H1 (cell line): ENCODE results near the gene BTBD3. TPM values are rescaled to one million over a fixed set of nuclear protein-coding genes. Genes with fewer than 3 reads are reported as not detected.

Experiments
- CTCF ChIA-PET: fragments of 300-600 bp; sonication (Branson Sonifier 250); formaldehyde crosslinking; loops from one replicate; lab custom pipeline; 2021; ENCODE audit not compliant: partially characterized antibody; lab: Charles Lee
- POLR2A ChIA-PET: fragments of 300-600 bp; sonication (Branson Sonifier 250); formaldehyde crosslinking; loops from one replicate; lab custom pipeline; 2021; ENCODE audit warnings: inconsistent platforms; ENCODE audit not compliant: partially characterized antibody; lab: Charles Lee
- DNase-seq, 2 experiments: peaks; one replicate each; pipeline versions ENCODE4 v3.0.0 to v3.0.0-alpha.2; 2010 to 2022; ENCODE audit warnings: low spot score in 2 of 2, low read depth in 1 of 2, mixed read lengths in 1 of 2
- FAIRE-seq: peaks from 2 replicates; lab custom pipeline; 2011; peaks lifted over from hg19 to GRCh38; lab: Jason Lieb, UNC
- H2AFZ ChIP-seq: 2 replicates; pipeline ENCODE4 v1.8.1; 2012; ENCODE audit warnings: low read length, inconsistent platforms
- H2AK5ac ChIP-seq: 2 replicates; pipeline ENCODE4 v1.6.1; 2013; ENCODE audit warnings: low read depth, low read length
- H2BK120ac ChIP-seq: replicated peaks from 2 replicates; pipeline ENCODE3; 2013; ENCODE audit warnings: low read depth, low read length, inconsistent platforms
- H2BK12ac ChIP-seq: 2 replicates; pipeline ENCODE4 v1.6.1; 2013; ENCODE audit warnings: low read depth, low read length
- H2BK15ac ChIP-seq: 2 replicates; pipeline ENCODE4 v1.6.1; 2013; ENCODE audit warnings: low read length
- H2BK20ac ChIP-seq: 2 replicates; pipeline ENCODE4 v1.6.1; 2013; ENCODE audit warnings: low read length
- H2BK5ac ChIP-seq: 2 replicates; pipeline ENCODE4 v1.6.1; 2013; ENCODE audit warnings: low read depth, low read length
- H3K14ac ChIP-seq: 2 replicates; pipeline ENCODE4 v1.6.1; 2013; ENCODE audit warnings: inconsistent platforms; ENCODE audit not compliant: insufficient read length
- H3K18ac ChIP-seq: 2 replicates; pipeline ENCODE4 v1.6.1; 2013; ENCODE audit warnings: low read length; ENCODE audit errors: extremely low read depth
- H3K23ac ChIP-seq: 2 replicates; pipeline ENCODE4 v1.6.1; 2013; ENCODE audit warnings: inconsistent platforms; ENCODE audit not compliant: insufficient read length
- H3K23me2 ChIP-seq: 2 replicates; pipeline ENCODE4 v1.6.1; 2013; ENCODE audit warnings: low read depth, low read length
- H3K27ac ChIP-seq: 2 replicates; pipeline ENCODE4 v1.6.1; 2011; ENCODE audit warnings: low read depth, low read length, inconsistent platforms
- H3K27me3 ChIP-seq, 4 experiments: replicated peaks in 1 of 4; 1 replicate in 1 of 4; 2 replicates in 3 of 4; pipeline versions ENCODE4 v1.6.1 to v1.8.1; 2011 to 2013; ENCODE audit warnings: low read length in 3 of 4, mild to moderate bottlenecking in 3 of 4, inconsistent platforms in 2 of 4, mixed read lengths in 2 of 4, moderate library complexity in 1 of 4; ENCODE audit not compliant: control insufficient read depth in 3 of 4, insufficient read depth in 3 of 4; ENCODE audit errors: extremely low read depth in 1 of 4
- H3K36me3 ChIP-seq, 4 experiments: 2 replicates each; pipeline versions ENCODE4 v1.6.1 to v1.8.1; 2011 to 2013; ENCODE audit warnings: mild to moderate bottlenecking in 4 of 4, low read length in 3 of 4, moderate library complexity in 2 of 4, control low read depth in 1 of 4, inconsistent platforms in 1 of 4; ENCODE audit not compliant: insufficient read depth in 4 of 4, control insufficient read depth in 2 of 4
- H3K4ac ChIP-seq: replicated peaks from 2 replicates; pipeline ENCODE3; 2013; ENCODE audit warnings: low read length, low read depth, mixed read lengths, inconsistent platforms; ENCODE audit not compliant: insufficient read length
- H3K4me1 ChIP-seq, 4 experiments: replicated peaks in 1 of 4; 1 replicate in 1 of 4; 2 replicates in 3 of 4; pipeline versions ENCODE4 v1.6.1 to v1.8.1; 2011 to 2013; ENCODE audit warnings: low read length in 3 of 4, inconsistent platforms in 2 of 4, mixed read lengths in 1 of 4; ENCODE audit not compliant: insufficient read depth in 4 of 4, control insufficient read depth in 3 of 4
- H3K4me2 ChIP-seq, 2 experiments: 2 replicates each; pipeline versions ENCODE4 v1.6.1 to v1.8.1; 2011 to 2013; ENCODE audit warnings: low read depth in 2 of 2, low read length in 2 of 2, control low read depth in 1 of 2, inconsistent platforms in 1 of 2, mild to moderate bottlenecking in 1 of 2; ENCODE audit not compliant: insufficient read depth in 1 of 2
- H3K4me3 ChIP-seq, 4 experiments: fragments of 200-600, 300-600 bp in 1 of 4; sonication (generic), shearing (Covaris generic), sonication (Bioruptor Twin) in 1 of 4; 2 replicates each; pipeline versions ENCODE4 v1.5.1 to v1.8.1; 2011 to 2016; ENCODE audit warnings: low read length in 4 of 4, low read depth in 3 of 4, control low read depth in 2 of 4, inconsistent platforms in 2 of 4, mild to moderate bottlenecking in 2 of 4, mixed read lengths in 1 of 4, moderate library complexity in 1 of 4; ENCODE audit not compliant: insufficient read depth in 2 of 4; ENCODE audit errors: extremely low read depth in 1 of 4
- H3K56ac ChIP-seq: replicated peaks from 2 replicates; pipeline ENCODE3; 2013; ENCODE audit warnings: low read depth, mild to moderate bottlenecking, mixed read lengths, low read length, inconsistent platforms; ENCODE audit not compliant: insufficient read length
- H3K79me1 ChIP-seq: 2 replicates; pipeline ENCODE4 v1.6.1; 2013; ENCODE audit warnings: low read depth, low read length, control low read depth
- H3K79me2 ChIP-seq, 2 experiments: 2 replicates each; pipeline versions ENCODE4 v1.6.1 to v1.8.1; 2012 to 2013; ENCODE audit warnings: low read length in 2 of 2, mild to moderate bottlenecking in 2 of 2, inconsistent platforms in 1 of 2; ENCODE audit not compliant: insufficient read depth in 2 of 2, control insufficient read depth in 1 of 2
- H3K9ac ChIP-seq, 4 experiments: replicated peaks in 1 of 4; 1 replicate in 1 of 4; 2 replicates in 3 of 4; pipeline versions ENCODE4 v1.6.1 to v1.8.1; 2011 to 2013; ENCODE audit warnings: low read depth in 3 of 4, low read length in 3 of 4, control low read depth in 2 of 4, mild to moderate bottlenecking in 2 of 4, moderate library complexity in 2 of 4, inconsistent platforms in 1 of 4; ENCODE audit errors: extremely low read depth in 1 of 4
- H3K9me3 ChIP-seq, 2 experiments: 2 replicates each; pipeline versions ENCODE4 v1.6.1 to v1.8.1; 2012 to 2013; ENCODE audit warnings: mild to moderate bottlenecking in 2 of 2, moderate library complexity in 2 of 2, control low read depth in 1 of 2, inconsistent platforms in 1 of 2, low read depth in 1 of 2, low read length in 1 of 2, mixed read lengths in 1 of 2; ENCODE audit not compliant: insufficient read depth in 2 of 2
- H4K20me1 ChIP-seq, 2 experiments: replicated peaks in 1 of 2; 2 replicates each; pipeline versions ENCODE3 to v1.8.1; 2011 to 2013; ENCODE audit warnings: inconsistent platforms in 2 of 2, low read length in 2 of 2, mild to moderate bottlenecking in 1 of 2; ENCODE audit not compliant: insufficient read depth in 2 of 2, control insufficient read depth in 1 of 2
- H4K5ac ChIP-seq: 2 replicates; pipeline ENCODE4 v1.6.1; 2013; ENCODE audit warnings: low read length, low read depth, mixed read lengths, inconsistent platforms; ENCODE audit not compliant: insufficient read length
- H4K8ac ChIP-seq: 2 replicates; pipeline ENCODE4 v1.8.0; 2013; ENCODE audit warnings: mild to moderate bottlenecking, moderate library complexity, low read length, inconsistent platforms; ENCODE audit not compliant: insufficient read depth; ENCODE audit errors: extremely low read depth
- H4K91ac ChIP-seq: replicated peaks from 2 replicates; pipeline ENCODE3; 2013; ENCODE audit warnings: low read length, mixed read lengths, inconsistent platforms; ENCODE audit not compliant: insufficient read length
- ATF2 ChIP-seq: IDR thresholded peaks from 2 replicates; pipeline ENCODE4 v1.6.1; 2012; ENCODE audit warnings: low read length, inconsistent platforms
- CHD2 ChIP-seq: IDR thresholded peaks from 2 replicates; pipeline ENCODE4 v1.6.1; 2012; ENCODE audit warnings: low read length, improper control_type of control experiment
- CREB1 ChIP-seq: IDR thresholded peaks from 2 replicates; pipeline ENCODE4 v1.6.1; 2012; ENCODE audit warnings: inconsistent platforms
- KDM4A ChIP-seq: IDR thresholded peaks from one replicate; pipeline ENCODE4 v1.7.1; 2012; ENCODE audit warnings: low read depth, mild to moderate bottlenecking, moderate library complexity, low read length, inconsistent platforms; ENCODE audit not compliant: severe bottlenecking
- NANOG ChIP-seq: IDR thresholded peaks from 2 replicates; pipeline ENCODE4 v1.6.1; 2011; ENCODE audit warnings: low read length, low read depth, mild to moderate bottlenecking, inconsistent platforms; ENCODE audit not compliant: insufficient read depth, poor library complexity, severe bottlenecking
- POU5F1 ChIP-seq: IDR thresholded peaks from 2 replicates; pipeline ENCODE4 v1.6.1; 2011; ENCODE audit warnings: low read depth, mild to moderate bottlenecking, low read length, moderate library complexity
- RAD21 ChIP-seq, 2 experiments: IDR thresholded peaks in 1 of 2; conservative IDR thresholded peaks in 1 of 2; 2 replicates each; pipeline ENCODE4 v1.6.1; 2011; ENCODE audit warnings: low read depth in 2 of 2, low read length in 2 of 2, improper control_type of control experiment in 1 of 2, inconsistent platforms in 1 of 2, mild to moderate bottlenecking in 1 of 2, moderate library complexity in 1 of 2
- RNF2 ChIP-seq: fragments of 200-900, 300-1000 bp; sonication (generic); IDR thresholded peaks from 2 replicates; pipeline ENCODE4 v1.7.1; 2016; ENCODE audit warnings: borderline replicate concordance, low read depth, mild to moderate bottlenecking, antibody characterized with exemption, low read length; ENCODE audit not compliant: poor library complexity, severe bottlenecking; ENCODE audit errors: missing control alignments
- SAP30 ChIP-seq: fragments of 300-600 bp; sonication (generic); IDR thresholded peaks from 2 replicates; pipeline ENCODE4 v1.7.1; 2012; ENCODE audit warnings: low read length, moderate library complexity, mild to moderate bottlenecking, inconsistent platforms; ENCODE audit not compliant: insufficient read depth, insufficient replicate concordance
- SP4 ChIP-seq: IDR thresholded peaks from 2 replicates; pipeline ENCODE4 v1.6.1; 2012; ENCODE audit warnings: low read length, inconsistent platforms
- SUZ12 ChIP-seq: fragments of 200-600 bp; sonication (generic); IDR thresholded peaks from 2 replicates; pipeline ENCODE4 v1.6.1; 2012; ENCODE audit warnings: mild to moderate bottlenecking, inconsistent platforms, low read length, moderate library complexity, mixed read lengths
- TAF1 ChIP-seq: IDR thresholded peaks from 2 replicates; pipeline ENCODE4 v1.6.1; 2011; ENCODE audit warnings: mild to moderate bottlenecking, low read depth, low read length
- WGBS, 2 experiments: shearing (Covaris generic) in 1 of 2; methylation state at CpG; one replicate each; pipeline versions ENCODE4 v1.1.6 to v1.1.7; 2013 to 2015; ENCODE audit warnings: low lambda C conversion rate in 2 of 2, mixed read lengths in 2 of 2, inconsistent platforms in 1 of 2, low coverage in 1 of 2, missing lambda C conversion rate in 1 of 2; ENCODE audit not compliant: insufficient replicate concordance in 2 of 2, insufficient coverage in 1 of 2, insufficient read length in 1 of 2; ENCODE audit errors: extremely low coverage in 1 of 2, missing lambda C conversion rate in 1 of 2; 5-methylcytosine and 5-hydroxymethylcytosine counted together
- polyA plus RNA-seq, 7 experiments: library from polyadenylated mRNA; depleted of rRNA in 3 of 7; stranded (reverse) in 5 of 7; unstranded in 2 of 7; fragments of >200 nt in 5 of 7; fragments of 200-250 nt in 2 of 7; gene quantifications; 1 replicate in 5 of 7; 2 replicates in 1 of 7; 4 replicates in 1 of 7; pipeline versions ENCODE4 v1.2.1 to v1.2.3, GENCODE V29; 2011 to 2013; ENCODE audit warnings: missing spikeins in 2 of 7, mixed read lengths in 2 of 7
- total RNA-seq: library from RNA; stranded (reverse); fragmentation: NEBNext Ultra II Directional; extraction: Animal tissue kit (Norgen Biotek cat#: 25700); gene quantifications from 2 replicates; pipeline ENCODE4 v1.2.1, GENCODE V29; 2021

Gene BTBD3
- total and polyA plus RNA-seq, 2 of the 8 experiments (the other 6 are each of a cell fraction or from before 2014, with no cell fraction given) = 36.7 to 45.5 TPM

DNA sequence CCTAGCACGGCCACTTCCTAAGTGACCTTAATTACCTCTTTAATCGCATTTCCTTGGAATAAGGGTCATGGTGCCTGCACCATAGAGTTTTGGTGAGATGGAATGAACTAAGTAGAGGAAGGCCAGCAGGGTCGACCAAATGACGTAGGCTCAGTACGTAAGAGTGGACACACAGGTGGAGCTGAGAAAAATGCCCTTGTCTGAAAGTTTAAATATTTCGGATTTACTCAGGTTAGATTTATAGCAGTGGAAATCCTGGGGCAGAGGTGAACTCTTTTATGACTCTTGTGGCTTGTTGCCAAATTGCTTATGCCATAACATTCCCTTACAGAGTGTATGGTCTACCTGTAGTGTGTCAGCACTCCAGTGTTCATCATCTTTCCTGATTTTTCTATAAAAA, 23.6 kb upstream of the BTBD3 start:
- H4K91ac ChIP-seq = no peak overlapping the region
- H3K27me3 ChIP-seq = no peaks in the 10 kb centered on the region; a peak in 2 of 7 replicates
- peaks cover 20 to 75% of the 10 kb centered on the region in 2 experiments; a peak in 3 of 4 replicates for H3K79me2 ChIP-seq
- H3K4me3 ChIP-seq = no peak overlapping the region
- H3K4ac ChIP-seq = no peak overlapping the region
- no peak overlapping the region for H3K18ac ChIP-seq
- H3K23ac ChIP-seq = no peak overlapping the region
- H4K8ac ChIP-seq = no peak overlapping the region
- POLR2A ChIA-PET = interaction anchor here (1.2 kb wide), 1 partner anchor 11 kb away, joined by 3 read pairs; no protein-coding TSS in a partner anchor
- peaks cover 10% of the 10 kb centered on the region for H3K23me2 ChIP-seq
- H3K27ac ChIP-seq = no peak overlapping the region
- CTCF ChIA-PET = no interaction called here
- H2BK15ac ChIP-seq = no peak overlapping the region
- no peak overlapping the region for H2AK5ac ChIP-seq
- FAIRE-seq (no peak), DNase-seq (no peak)
- no peak overlapping the region; a peak in 1 of 4 replicates for H3K4me2 ChIP-seq
- no peak overlapping the region for H3K56ac ChIP-seq
- H3K14ac ChIP-seq = no peak overlapping the region
- H3K79me1 ChIP-seq = peaks cover 9% of the 10 kb centered on the region
- peaks cover 2 to 6% of the 10 kb centered on the region in 2 experiments for H4K20me1 ChIP-seq
- H2BK20ac ChIP-seq = no peak overlapping the region
- no peak overlapping the region for H3K9ac ChIP-seq
- no peaks in the 10 kb centered on the region for H3K36me3 ChIP-seq
- no peak overlapping the region for H2BK120ac ChIP-seq
- H2BK5ac ChIP-seq = no peak overlapping the region
- H2AFZ ChIP-seq = no peak overlapping the region
- H2BK12ac ChIP-seq = no peak overlapping the region
- H3K9me3 ChIP-seq = no peaks in the 10 kb centered on the region
- 93% methylated on average over 6 of the region's 6 CpGs; no CpG with 5 or more reads in 1 of the 2 experiments for WGBS, 2 experiments
- peaks cover 4 to 8% (median 6%) of the 10 kb centered on the region in 4 experiments; a peak in 4 of 7 replicates for H3K4me1 ChIP-seq
- no peak overlapping the region for H4K5ac ChIP-seq
- TF ChIP-seq ATF2 (no peak), CREB1 (no peak), KDM4A (no peak), SP4 (no peak), NANOG (no peak), POU5F1 (no peak), RAD21 (IDR thresholded peaks at IDR 0.05 in 1 of 2, conservative IDR thresholded peaks at IDR 0.05 in 1 of 2; ENCODE audit: low read depth in 2 of 2, low read length in 2 of 2) (no peak), TAF1 (no peak), RNF2 (no peak), SUZ12 (no peak), CHD2 (no peak), SAP30 (no peak)
